ENCODE results near the gene NOS3. TPM values are rescaled to one million over a fixed set of nuclear protein-coding genes. Genes with fewer than 3 reads are reported as not detected.

The NOS3 gene
- total and polyA plus RNA-seq, 9 of the 15 experiments (the other 6 are each of a cell fraction or from before 2014, with no cell fraction given) = 1.1 to 121 (median 23.6) TPM

- peak; percentile 45; the same call in 1 of the 2 replicates for TF ChIP-seq REST (IDR thresholded peaks at IDR 0.05; ENCODE audit: borderline replicate concordance)
- peak; percentile 80 for TF ChIP-seq REST (CRISPR knock-in tag; IDR thresholded peaks at IDR 0.05; ENCODE audit: low read depth)
- peak; percentile 86 for TF ChIP-seq NFE2 (IDR thresholded peaks at IDR 0.05; ENCODE audit: low read depth)
- TF ChIP-seq ZNF165 (CRISPR knock-in tag; IDR thresholded peaks at IDR 0.05; ENCODE audit: borderline replicate concordance) = no peak
- TF ChIP-seq SP1 (CRISPR knock-in tag; IDR thresholded peaks at IDR 0.05) = peak; percentile 51; the same call in 1 of the 2 replicates
- TF ChIP-seq ZNF175 (CRISPR knock-in tag; IDR thresholded peaks at IDR 0.05; ENCODE audit: low read depth) = peak; percentile 76; the same call in 1 of the 2 replicates
- TF ChIP-seq ELF2 (CRISPR knock-in tag; IDR thresholded peaks at IDR 0.05) = peak; percentile 49; the same call in 1 of the 2 replicates
- no peak for TF ChIP-seq ZNF79 (CRISPR knock-in tag; IDR thresholded peaks at IDR 0.05; ENCODE audit: low read depth)
- no peak for TF ChIP-seq KAT8 (IDR thresholded peaks at IDR 0.05; ENCODE audit: low read depth)
- no peak for TF ChIP-seq ZFP1 (CRISPR knock-in tag; IDR thresholded peaks at IDR 0.05)
- no peak for TF ChIP-seq MTF1 (CRISPR knock-in tag; IDR thresholded peaks at IDR 0.05; ENCODE audit: borderline replicate concordance)
- TF ChIP-seq SAP30 (IDR thresholded peaks at IDR 0.05; ENCODE audit: borderline replicate concordance, insufficient read depth, low read depth, low read length, poor library complexity, severe bottlenecking) = peak; percentile 69
- no peak for TF ChIP-seq EWSR1 (IDR thresholded peaks at IDR 0.05; ENCODE audit: borderline replicate concordance, low read depth, partially characterized antibody)
- TF ChIP-seq COPS2 (conservative IDR thresholded peaks at IDR 0.05) = no peak
- TF ChIP-seq ZNF124 (CRISPR knock-in tag; IDR thresholded peaks at IDR 0.05) = no peak
- TF ChIP-seq PKNOX1 (IDR thresholded peaks at IDR 0.05) = no peak
- no peak for TF ChIP-seq E2F5 (CRISPR knock-in tag; IDR thresholded peaks at IDR 0.05)
- no peak; the same call in 1 of the 2 replicates for TF ChIP-seq EHMT2 (IDR thresholded peaks at IDR 0.05)
Observed at GRCh38 chr7:150974468-150975391, 16.1 kb upstream of the NOS3 start (continued).

Data from K562 (cell line).